OCI-LY1 (cell line): ENCODE results near the gene SHANK3.

ENCODE experiments used
- CTCF ChIP-seq: fragments of 200-600 bp; sonication (generic), shearing (Covaris generic); IDR thresholded peaks from 2 replicates; pipeline ENCODE4 v1.5.1; 2017; ENCODE audit warnings: mild to moderate bottlenecking, antibody characterized with exemption, low read length, moderate library complexity, mixed read lengths
- EZH2 ChIP-seq: fragments of 200-600 bp; sonication (generic), shearing (Covaris generic); IDR thresholded peaks from 2 replicates; pipeline ENCODE4 v1.8.0; 2017; ENCODE audit warnings: borderline replicate concordance, mixed run types, mild to moderate bottlenecking, antibody characterized with exemption, low read length, moderate library complexity, mixed read lengths

- TF ChIP-seq CTCF (no peak), EZH2 (no peak)
Measured at GRCh38 chr22:50698546-50698945, 25.9 kb downstream of the SHANK3 start.
